ENCODE measurements around the gene NLRC5.

NLRC5 gene

GRCh38 chr16:57016831-57017230 is 27.5 kb downstream of the NLRC5 start:
- DNase-seq (ENCODE audit: low read depth) = no peak
- H3K4me3 ChIP-seq (ENCODE audit: low read depth, low read length) = no peak overlapping the region
- no peak for TF ChIP-seq CTCF (conservative IDR thresholded peaks at IDR 0.05; ENCODE audit: low read depth, low read length)

- H3K4me3 ChIP-seq (ENCODE audit: low read depth, low read length) = no peak overlapping the region
- TF ChIP-seq CTCF (conservative IDR thresholded peaks at IDR 0.05; ENCODE audit: low read depth, low read length) = no peak
- DNase-seq (ENCODE audit: low read depth) = no peak
Measured at GRCh38 chr16:57017251-57017650, 27.9 kb downstream of the NLRC5 start.

GRCh38 chr16:57019746-57020145 is 30.4 kb downstream of the NLRC5 start:
- no peak overlapping the region for H3K4me3 ChIP-seq (ENCODE audit: low read depth, low read length)
- no peak for TF ChIP-seq CTCF (conservative IDR thresholded peaks at IDR 0.05; ENCODE audit: low read depth, low read length)
- no peak for DNase-seq (ENCODE audit: low read depth)

- DNase-seq (ENCODE audit: low read depth) = no peak
- no peak for TF ChIP-seq CTCF (conservative IDR thresholded peaks at IDR 0.05; ENCODE audit: low read depth, low read length)
- H3K4me3 ChIP-seq (ENCODE audit: low read depth, low read length) = no peak overlapping the region
Measured at GRCh38 chr16:57020651-57021050, 31.3 kb downstream of the NLRC5 start.

- DNase-seq (ENCODE audit: low read depth) = no peak
- no peak overlapping the region for H3K4me3 ChIP-seq (ENCODE audit: low read depth, low read length)
- no peak for TF ChIP-seq CTCF (conservative IDR thresholded peaks at IDR 0.05; ENCODE audit: low read depth, low read length)
Measured at GRCh38 chr16:57021757-57022156, 32.4 kb downstream of the NLRC5 start.

GRCh38 chr16:57022445-57022844 is 33.1 kb downstream of the NLRC5 start:
- no peak for TF ChIP-seq CTCF (conservative IDR thresholded peaks at IDR 0.05; ENCODE audit: low read depth, low read length)
- H3K4me3 ChIP-seq (ENCODE audit: low read depth, low read length) = no peak overlapping the region
- no peak for DNase-seq (ENCODE audit: low read depth)

- DNase-seq (ENCODE audit: low read depth) = no peak
- no peak overlapping the region for H3K4me3 ChIP-seq (ENCODE audit: low read depth, low read length)
- TF ChIP-seq CTCF (conservative IDR thresholded peaks at IDR 0.05; ENCODE audit: low read depth, low read length) = no peak
Measured at GRCh38 chr16:57023541-57024249, 34.3 kb downstream of the NLRC5 start.

Data from choroid plexus epithelial cell (primary cell).